ENCODE results near the gene KCNQ1OT1. TPM values are rescaled to one million over a fixed set of nuclear protein-coding genes. Genes with fewer than 3 reads are reported as not detected.

KCNQ1OT1 gene
- total RNA-seq, 4 donors from 2014 or later, result 0.16 to 0.61 (median 0.30) TPM

DNA sequence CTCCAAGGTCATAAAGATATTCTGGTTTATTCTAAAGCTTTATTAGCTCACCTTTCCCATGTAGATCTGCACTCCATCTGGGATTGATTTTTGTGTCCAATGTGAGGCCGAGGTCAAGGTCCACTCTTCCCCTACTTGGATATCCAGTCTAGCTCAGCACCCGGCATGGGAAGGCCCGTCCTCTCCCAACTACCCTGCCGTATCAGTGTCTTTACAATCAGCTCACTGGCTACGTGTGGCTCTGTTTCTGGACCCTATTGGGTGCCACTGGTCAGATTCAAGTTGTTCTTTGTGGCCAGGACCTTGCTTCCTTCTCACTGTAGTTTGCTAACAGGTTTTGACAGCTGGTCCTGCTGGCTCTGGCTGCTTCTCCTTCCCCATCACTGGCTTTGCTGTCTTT lies 30.9 kb downstream of the KCNQ1OT1 start:
- ATAC-seq, result no peak
- Histone ChIP-seq H3K9me3 (no peaks in the 10 kb centered on the region), H3K4me1 (no peaks in the 10 kb centered on the region), H3K27me3 (no peaks in the 10 kb centered on the region), H3K36me3 (no peaks in the 10 kb centered on the region), H3K27ac (no peak overlapping the region), H3K4me3 (no peak overlapping the region)
- no peak for DNase-seq
- intact Hi-C loops (cut with DNase I; ENCODE audit: low total_unique reads), result no loop called here
- in situ Hi-C loops (cut with MboI; ENCODE audit: low sequenced_read_pairs in 4 of 4), result no loop called here
- TF ChIP-seq, protein P1, sequence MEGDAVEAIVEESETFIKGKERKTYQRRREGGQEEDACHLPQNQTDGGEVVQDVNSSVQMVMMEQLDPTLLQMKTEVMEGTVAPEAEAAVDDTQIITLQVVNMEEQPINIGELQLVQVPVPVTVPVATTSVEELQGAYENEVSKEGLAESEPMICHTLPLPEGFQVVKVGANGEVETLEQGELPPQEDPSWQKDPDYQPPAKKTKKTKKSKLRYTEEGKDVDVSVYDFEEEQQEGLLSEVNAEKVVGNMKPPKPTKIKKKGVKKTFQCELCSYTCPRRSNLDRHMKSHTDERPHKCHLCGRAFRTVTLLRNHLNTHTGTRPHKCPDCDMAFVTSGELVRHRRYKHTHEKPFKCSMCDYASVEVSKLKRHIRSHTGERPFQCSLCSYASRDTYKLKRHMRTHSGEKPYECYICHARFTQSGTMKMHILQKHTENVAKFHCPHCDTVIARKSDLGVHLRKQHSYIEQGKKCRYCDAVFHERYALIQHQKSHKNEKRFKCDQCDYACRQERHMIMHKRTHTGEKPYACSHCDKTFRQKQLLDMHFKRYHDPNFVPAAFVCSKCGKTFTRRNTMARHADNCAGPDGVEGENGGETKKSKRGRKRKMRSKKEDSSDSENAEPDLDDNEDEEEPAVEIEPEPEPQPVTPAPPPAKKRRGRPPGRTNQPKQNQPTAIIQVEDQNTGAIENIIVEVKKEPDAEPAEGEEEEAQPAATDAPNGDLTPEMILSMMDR (IDR thresholded peaks at IDR 0.05 in 4 of 5, conservative IDR thresholded peaks at IDR 0.05 in 1 of 5), result no peak
- no peak for TF ChIP-seq POLR2A (IDR thresholded peaks at IDR 0.05)

DNA sequence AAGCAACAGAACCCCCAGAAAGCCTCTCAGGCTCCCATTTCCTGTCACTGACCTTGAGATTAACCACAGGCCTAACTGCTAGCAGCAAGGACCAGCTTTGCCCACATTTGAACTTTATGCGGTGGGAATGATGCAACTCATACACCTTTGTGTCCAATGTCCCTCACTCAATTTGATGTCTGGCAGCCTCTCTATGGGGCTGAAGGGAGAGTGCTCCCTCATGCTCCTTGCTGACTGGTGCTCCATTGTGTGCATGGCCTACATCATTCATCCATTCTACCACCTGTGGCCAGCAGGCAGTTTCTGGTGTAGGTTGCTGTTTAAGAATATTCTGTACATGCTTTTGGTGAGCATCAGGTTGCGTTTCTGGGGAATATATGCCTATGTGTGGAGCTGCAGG lies 31.9 kb downstream of the KCNQ1OT1 start:
- intact Hi-C loops (cut with DNase I; ENCODE audit: low total_unique reads) (no loop called here), in situ Hi-C loops (cut with MboI; ENCODE audit: low sequenced_read_pairs in 4 of 4) (no loop called here)
- Histone ChIP-seq H3K9me3 (no peaks in the 10 kb centered on the region), H3K36me3 (no peaks in the 10 kb centered on the region), H3K27ac (no peak overlapping the region), H3K4me1 (no peaks in the 10 kb centered on the region), H3K4me3 (no peak overlapping the region), H3K27me3 (no peaks in the 10 kb centered on the region)
- TF ChIP-seq, protein P1 (IDR thresholded peaks at IDR 0.05 in 4 of 5, conservative IDR thresholded peaks at IDR 0.05 in 1 of 5), result no peak
- no peak for TF ChIP-seq POLR2A (IDR thresholded peaks at IDR 0.05)
- ATAC-seq, result no peak
- DNase-seq, result no peak

DNA sequence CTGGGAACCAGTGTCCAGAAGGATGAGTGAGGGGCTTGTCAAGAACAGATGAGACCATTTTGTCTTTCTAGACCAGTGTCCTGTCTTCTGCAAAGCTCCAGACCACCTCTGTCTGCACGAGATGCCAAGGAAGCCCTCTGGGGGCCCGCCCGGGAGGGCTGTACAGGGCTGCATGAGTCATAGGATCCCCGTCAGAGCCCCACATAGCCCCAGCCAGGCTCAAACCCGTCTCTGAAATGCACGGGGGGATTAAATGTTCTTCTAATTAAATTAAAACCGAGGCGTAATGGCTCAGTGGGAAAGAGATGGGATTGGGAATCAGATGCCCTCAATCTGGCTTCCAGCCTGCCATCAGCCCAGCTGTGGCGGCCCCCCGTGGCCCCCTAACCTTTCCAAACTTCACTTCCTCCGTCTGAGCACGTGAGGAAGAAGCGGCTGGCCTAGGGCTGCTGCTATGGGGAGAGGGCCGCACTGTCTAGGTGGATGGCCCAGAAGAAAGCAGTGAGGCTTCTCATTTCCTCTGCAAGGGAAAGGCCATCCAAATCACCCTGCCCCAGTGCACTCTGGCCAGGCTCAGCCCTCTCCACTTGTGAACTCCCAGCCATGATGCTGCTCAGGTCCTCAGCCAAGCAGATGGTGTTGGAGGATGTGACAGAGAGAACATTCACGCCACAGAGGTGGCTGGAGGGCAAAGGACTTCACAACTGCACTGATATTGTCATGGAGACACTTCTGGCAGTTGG lies 32.8 kb downstream of the KCNQ1OT1 start:
- H3K4me1 ChIP-seq, result no peaks in the 10 kb centered on the region
- H3K4me3 ChIP-seq, result no peak overlapping the region
- DNase-seq, result no peak
- ATAC-seq, result no peak
- H3K9me3 ChIP-seq, result no peaks in the 10 kb centered on the region
- TF ChIP-seq, protein P1 (IDR thresholded peaks at IDR 0.05 in 4 of 5, conservative IDR thresholded peaks at IDR 0.05 in 1 of 5), result no peak
- TF ChIP-seq POLR2A (IDR thresholded peaks at IDR 0.05), result no peak
- H3K36me3 ChIP-seq, result no peaks in the 10 kb centered on the region
- no peaks in the 10 kb centered on the region for H3K27me3 ChIP-seq
- no peak overlapping the region for H3K27ac ChIP-seq
- intact Hi-C loops (cut with DNase I; ENCODE audit: low total_unique reads), result no loop called here
- in situ Hi-C loops (cut with MboI; ENCODE audit: low sequenced_read_pairs in 4 of 4), result no loop called here

DNA sequence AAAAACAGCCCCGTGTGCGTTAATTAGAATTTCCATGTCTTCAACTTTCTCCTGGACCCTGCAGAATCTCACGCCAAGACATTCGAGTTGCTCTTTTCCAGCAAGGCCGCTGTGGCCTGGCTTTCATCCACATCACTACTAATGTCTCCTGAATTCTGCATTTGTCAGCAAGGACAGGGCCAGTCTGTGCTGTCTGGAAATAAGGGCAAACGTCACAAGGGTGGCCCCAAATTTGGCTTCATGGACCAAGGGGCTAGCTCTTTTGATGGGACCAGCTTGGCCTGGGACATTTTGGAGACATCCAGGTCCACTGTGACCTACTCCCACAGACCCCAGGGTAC lies 33.4 kb downstream of the KCNQ1OT1 start:
- H3K4me3 ChIP-seq, result no peak overlapping the region
- intact Hi-C loops (cut with DNase I; ENCODE audit: low total_unique reads), result no loop called here
- no peak overlapping the region for H3K27ac ChIP-seq
- no peak for DNase-seq
- no peaks in the 10 kb centered on the region for H3K9me3 ChIP-seq
- no peak for ATAC-seq
- H3K36me3 ChIP-seq, result no peaks in the 10 kb centered on the region
- no peaks in the 10 kb centered on the region for H3K4me1 ChIP-seq
- H3K27me3 ChIP-seq, result no peaks in the 10 kb centered on the region
- in situ Hi-C loops (cut with MboI; ENCODE audit: low sequenced_read_pairs in 4 of 4), result no loop called here
- TF ChIP-seq, protein P1 (IDR thresholded peaks at IDR 0.05 in 4 of 5, conservative IDR thresholded peaks at IDR 0.05 in 1 of 5), result no peak
- TF ChIP-seq POLR2A (IDR thresholded peaks at IDR 0.05), result no peak

Measured in gastrocnemius medialis (tissue), 4 donors.